GM12891 (cell line): ENCODE measurements around the gene KDM4C.

Experiments used
- POLR2AphosphoS5 ChIP-seq: IDR thresholded peaks from 2 replicates; pipeline ENCODE4 v1.6.1; 2011; ENCODE audit warnings: low read depth, low read length, control low read depth
- SPI1 ChIP-seq: IDR thresholded peaks from 2 replicates; pipeline ENCODE4 v1.6.1; 2011; ENCODE audit warnings: low read depth, low read length, control low read depth

- TF ChIP-seq POLR2AphosphoS5, result no peak
- TF ChIP-seq SPI1, result no peak
These were observed 164.9 kb downstream of the KDM4C start for GRCh38 chr9:6922680-6923079.
